ENCODE data around the gene TPD52L2.

Gene TPD52L2

DNA sequence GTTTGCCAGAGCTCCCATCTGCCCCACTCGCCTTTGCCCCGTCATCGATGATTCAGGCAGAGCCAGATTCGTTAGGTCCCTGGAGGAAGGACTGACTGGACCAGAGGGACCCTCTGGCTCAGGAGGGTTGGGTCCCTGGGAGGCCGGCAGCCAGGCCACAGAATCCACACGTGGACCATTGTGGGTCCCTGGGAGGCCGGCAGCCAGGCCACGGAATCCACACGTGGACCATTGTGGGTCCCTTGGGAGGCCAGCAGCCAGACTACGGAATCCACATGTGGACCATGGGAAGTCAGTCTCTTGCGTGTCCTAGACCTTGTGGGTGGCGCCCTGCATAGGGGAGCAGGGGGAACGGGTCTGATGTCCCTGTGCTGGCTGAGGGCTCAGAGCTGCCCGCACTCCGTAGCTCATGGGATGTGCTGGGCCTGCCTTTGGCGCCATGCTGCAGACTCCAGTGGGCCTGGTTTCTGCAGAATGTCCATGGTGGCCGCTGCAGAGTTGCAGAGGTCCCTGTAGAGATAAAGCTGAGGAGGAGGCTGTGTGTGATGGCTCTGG is 67.6 kb downstream of the TPD52L2 start:
- no peak for DNase-seq (ENCODE audit: low read depth)

DNA sequence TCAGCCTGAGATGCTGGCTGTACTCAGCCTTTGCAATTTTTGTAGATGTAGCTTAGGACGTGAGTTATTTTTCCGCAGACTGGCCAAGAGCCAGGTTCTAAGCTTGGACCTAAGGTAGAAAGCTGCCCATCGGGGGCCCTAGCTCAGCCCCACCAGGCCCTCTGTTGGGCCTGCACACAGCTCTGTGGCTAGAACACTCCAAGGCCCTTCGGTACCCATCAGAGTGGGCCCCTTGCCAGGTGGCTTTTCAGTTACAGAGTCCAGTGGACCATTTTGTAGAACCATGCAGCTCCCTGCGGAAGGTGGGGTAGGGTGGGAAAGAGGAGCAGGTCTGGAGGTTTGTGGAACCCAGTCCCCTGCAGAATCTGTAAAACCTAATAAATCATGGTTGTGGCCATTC is 68.6 kb downstream of the TPD52L2 start:
- no peak for DNase-seq (ENCODE audit: low read depth)

DNA sequence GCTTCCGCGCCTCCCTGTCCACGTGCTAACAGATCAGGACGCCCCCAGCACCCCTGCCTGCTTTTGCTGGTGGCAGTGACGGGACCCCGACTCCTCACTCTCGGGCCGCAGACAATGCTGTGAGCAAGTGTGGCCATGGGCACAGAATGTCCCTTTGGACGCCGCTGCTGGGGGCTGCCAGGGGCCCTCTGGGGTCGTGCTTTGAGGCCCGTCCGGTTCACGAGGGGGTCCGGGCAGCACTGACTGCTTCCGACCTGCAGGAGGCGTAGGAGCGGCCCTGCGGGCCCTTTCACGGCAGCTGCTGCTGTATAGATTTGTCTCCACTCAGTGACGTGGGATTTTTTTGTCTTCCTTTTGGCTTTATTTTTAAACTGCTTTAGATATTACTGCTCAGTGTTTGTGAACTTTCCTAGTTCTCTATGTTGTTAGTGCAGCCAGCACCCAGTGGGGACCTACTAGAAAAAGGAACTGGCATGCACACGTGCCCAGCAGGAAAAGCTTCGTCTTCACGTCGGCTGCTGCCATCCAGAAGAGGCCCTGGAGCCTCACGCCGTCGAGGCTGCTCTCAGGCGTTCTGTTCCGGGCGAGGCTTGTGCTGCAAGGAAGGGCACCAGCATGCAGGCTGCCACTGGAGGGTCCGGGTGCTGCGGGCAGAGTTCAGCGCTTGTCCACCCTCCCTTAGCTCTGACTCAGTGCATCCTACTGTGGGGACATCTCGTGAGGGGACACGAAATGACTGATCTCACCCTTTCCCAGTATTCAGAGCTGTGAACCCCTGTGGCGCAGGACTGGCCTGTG is 69.4 kb downstream of the TPD52L2 start:
- DNase-seq (ENCODE audit: low read depth) = no peak

GRCh38 chr20:63935447-63935846 is 70.4 kb downstream of the TPD52L2 start:
- DNase-seq (ENCODE audit: low read depth) = no peak

DNA sequence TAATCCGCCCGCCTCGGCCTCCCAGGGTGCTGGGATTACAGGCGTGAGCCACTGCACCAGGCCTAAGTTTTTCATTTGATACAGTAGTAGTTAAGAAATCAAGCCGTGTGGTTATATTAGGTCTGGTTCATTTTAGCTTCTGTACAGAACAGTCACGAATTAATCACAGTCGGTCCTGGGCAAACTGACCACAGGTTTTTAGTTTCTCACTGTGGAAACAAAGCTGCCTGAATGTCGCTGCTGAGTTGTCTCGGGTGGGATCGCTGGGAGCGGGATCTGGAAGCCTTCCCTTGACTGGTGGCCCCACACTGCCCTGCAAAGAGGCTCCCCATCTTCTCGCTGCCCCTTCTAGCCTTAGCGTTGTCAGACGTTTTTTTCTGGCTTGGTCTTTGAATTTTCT is 72.5 kb downstream of the TPD52L2 start:
- no peak for DNase-seq (ENCODE audit: low read depth)

DNA sequence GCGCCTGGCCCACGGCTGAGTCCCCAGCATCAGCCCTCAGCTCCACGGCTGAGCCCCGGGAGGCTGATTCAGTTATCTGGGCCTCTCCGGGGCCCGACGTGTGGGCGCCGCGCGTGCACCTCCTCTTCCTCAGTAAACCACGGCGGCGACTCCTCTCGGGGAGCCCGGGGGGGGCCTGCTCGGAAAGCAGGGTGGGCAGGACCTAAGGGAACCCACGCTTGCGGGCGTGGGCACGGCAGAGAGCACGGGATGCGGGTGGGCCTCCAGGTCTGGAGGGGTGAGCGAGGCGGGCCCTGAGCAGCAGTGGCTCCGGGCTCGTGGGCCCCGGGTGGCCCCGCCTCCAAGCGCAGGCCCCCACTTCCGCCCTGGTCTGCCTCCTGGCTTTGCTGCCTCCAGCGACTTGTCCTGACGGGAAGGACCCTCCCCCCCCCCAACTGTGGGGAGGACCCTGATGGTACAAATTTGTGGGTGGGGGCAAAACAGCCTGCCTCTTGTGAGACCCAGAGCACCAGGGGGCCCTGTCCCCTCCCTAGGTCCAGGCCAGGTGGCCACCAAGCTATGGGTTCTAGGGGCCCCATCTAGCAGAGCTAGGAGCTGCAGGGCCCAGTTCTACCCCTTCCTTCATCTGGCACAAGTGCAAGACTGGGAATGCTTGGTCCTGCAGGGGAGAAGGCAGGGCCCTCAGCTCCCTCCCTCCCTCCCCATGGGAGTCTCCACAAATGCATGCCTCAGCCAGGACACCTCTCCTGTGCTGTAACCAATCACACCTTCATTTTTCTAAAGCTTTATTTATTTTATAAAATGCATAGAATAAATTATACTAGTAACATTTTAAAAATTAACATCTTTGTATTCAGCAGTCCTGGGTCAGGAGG is 74.2 kb downstream of the TPD52L2 start:
- DNase-seq (ENCODE audit: low read depth) = no peak

- no peak for DNase-seq (ENCODE audit: low read depth)
These were observed 75.0 kb downstream of the TPD52L2 start for GRCh38 chr20:63940071-63940471.

- DNase-seq (ENCODE audit: low read depth) = no peak
These were observed 75.6 kb downstream of the TPD52L2 start for GRCh38 chr20:63940472-63941266.
